HUDEP-2 (cell line): ENCODE measurements around the gene ASCC1.

ENCODE experiments used
- DNase-seq, 76 experiments: peaks; one replicate each; lab custom pipeline; 2025; ENCODE audit not compliant: unreplicated experiment in 76 of 76; lab: John Stamatoyannopoulos, UW

The ASCC1 gene

DNA sequence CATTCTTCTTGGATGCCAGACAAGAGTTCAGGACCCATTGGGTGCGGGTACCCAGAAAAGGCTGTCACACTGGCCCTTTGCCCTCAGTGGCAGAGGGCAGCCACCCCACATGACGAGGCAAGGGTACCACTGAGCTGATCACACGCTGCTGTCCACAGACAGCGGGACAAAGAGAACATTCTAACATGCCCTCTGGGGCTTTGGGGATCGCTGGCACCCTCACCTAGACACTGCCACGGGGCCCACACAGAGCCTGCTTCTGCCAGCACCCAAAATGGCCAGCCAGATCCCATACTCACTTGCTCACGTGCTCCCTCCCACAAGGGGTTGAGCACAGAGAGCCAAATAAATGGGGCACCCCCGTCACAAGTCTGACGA is 111.0 kb downstream of the ASCC1 start:
- no peak for DNase-seq

DNA sequence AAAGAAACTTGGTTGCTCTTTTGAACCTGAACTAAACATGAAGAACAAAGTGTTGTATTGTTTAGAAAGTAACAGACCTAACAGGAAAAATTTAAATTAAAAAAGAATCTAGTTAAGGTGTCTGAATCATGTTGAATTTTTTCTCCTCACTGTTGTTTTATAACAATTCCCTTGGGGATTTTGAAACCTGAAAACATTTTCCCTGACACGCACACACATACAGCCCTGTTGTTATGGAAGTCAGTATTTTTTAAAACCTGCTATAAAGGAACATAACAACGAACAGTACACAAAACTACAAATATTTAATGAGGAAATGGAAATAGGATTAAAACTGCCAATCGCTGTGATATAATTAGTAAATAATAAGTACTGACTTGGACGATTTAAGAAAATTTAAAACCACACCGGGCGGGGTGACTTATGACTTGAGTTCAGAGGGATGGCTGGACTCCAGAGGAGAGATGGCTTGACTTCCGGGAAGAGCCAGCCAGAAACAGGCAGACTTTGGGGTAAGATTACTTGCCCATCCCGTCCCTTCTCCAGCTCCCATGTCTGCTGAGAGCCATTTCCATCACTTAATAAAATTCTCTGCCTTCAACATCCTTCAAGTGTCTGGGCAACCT is 111.5 kb downstream of the ASCC1 start:
- no peak for DNase-seq

DNA sequence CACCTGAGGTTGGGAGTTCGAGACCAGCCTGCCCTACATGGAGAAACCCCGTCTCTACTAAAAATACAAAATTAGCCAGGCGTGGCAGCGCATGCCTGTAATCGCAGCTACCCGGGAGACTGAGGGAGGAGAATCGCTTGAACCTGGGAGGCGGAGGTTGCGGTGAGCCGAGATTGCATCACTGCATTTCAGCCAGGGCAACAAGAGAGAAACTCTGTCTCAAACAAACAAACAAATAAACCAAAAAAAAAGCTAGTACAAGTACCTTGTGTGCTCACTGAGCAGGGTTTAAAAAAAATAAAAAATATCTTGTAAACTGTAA is 116.5 kb downstream of the ASCC1 start:
- DNase-seq: no peak

DNA sequence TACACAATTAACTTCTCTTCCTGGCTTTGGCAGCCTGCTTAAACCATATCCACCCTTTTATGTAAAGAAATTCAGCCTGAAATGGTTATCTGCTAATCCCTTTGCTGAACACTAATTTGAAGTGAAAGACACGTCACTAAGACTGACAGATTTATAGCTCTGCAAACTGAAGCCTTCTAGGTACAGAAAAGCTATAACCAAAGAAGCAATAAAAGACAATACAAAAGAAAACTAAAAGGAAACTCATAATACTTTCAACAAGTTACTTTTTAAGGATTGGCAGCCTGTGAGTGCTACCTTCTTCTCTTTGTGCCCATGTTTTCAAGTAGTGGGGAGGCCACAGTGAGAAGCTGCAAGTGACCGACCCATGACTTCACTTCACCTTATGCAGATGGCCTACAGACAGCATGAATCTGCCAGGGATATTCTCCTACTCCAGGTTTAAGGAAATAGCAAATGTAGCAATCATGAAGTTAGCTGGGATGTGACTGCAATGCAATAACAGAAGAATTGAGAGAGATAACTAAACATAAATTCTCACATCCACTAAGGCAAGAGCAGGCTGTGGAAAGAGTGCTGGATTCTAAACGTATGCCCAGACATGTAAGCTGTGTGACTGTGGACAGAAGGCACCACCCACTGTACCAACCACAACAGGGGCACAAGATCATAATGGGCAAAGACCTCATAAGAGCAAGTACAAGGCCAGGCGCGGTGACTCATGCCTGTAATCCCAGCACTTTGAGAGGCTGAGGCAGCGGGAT is 117.1 kb downstream of the ASCC1 start:
- DNase-seq: no peak

DNA sequence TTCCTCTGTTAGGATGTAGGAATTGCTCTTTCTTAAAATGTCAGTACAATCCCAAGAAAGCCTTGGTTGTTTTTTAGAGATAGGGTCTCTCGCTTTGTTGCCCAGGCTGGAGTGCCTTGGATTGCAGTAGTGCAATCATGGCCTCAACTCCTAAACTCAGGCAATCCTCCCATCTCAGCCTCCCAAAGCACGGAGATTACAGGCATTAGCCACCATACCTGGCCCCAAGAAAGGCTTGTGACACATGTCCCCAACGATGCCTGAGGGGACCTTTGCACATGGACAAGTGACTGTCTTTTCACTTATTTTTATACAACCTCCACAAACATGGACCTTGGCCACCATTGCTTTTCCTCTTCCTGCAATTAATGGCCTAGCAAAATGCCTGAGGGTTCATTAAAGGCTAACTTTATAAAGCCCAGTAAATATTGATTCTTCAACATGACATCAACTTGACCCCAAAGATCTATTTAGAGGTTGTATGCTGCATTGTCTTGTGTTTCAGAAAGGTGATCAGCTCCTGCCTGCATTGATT is 117.7 kb downstream of the ASCC1 start:
- no peak for DNase-seq

DNA sequence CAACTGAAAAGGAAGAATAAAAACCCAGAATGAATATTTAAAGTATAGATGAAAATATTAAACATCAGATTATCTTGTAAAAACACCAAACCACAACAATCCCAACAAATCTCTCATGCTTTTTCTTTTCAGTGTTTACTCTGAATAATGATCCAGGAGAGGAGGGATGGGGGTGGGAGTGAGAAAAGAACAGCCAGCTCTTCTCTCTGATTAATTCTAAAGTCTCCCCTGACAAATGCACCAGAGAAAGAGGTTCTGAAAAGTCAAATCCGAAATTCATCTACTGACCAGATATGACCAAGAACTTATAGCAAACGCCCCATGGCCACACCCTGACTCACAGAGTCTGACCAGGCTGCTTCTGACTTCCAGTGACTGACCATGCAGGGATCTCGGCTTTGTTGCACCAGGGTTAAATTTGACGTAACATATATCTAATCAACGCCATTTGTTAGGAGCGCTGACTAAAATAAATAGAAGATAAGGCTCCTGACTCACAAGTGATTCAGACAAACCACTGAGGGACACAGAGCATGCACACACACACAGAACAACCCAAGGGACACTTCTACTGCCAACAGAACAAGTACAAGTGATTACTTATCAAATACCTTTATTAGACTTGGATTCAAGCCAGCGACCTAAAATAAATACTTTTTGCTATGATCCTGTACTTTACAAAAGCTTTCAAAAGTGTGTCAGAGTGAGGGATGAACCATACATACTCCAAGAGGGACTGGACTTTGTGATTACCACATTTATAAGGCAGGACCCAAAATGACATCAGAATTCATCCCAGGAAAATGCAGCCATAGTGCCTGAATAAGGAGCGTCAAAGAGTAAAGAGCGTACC is 118.4 kb downstream of the ASCC1 start:
- peak in 16 of 76 experiments; percentile 3 to 51 (median 22) for DNase-seq

DNA sequence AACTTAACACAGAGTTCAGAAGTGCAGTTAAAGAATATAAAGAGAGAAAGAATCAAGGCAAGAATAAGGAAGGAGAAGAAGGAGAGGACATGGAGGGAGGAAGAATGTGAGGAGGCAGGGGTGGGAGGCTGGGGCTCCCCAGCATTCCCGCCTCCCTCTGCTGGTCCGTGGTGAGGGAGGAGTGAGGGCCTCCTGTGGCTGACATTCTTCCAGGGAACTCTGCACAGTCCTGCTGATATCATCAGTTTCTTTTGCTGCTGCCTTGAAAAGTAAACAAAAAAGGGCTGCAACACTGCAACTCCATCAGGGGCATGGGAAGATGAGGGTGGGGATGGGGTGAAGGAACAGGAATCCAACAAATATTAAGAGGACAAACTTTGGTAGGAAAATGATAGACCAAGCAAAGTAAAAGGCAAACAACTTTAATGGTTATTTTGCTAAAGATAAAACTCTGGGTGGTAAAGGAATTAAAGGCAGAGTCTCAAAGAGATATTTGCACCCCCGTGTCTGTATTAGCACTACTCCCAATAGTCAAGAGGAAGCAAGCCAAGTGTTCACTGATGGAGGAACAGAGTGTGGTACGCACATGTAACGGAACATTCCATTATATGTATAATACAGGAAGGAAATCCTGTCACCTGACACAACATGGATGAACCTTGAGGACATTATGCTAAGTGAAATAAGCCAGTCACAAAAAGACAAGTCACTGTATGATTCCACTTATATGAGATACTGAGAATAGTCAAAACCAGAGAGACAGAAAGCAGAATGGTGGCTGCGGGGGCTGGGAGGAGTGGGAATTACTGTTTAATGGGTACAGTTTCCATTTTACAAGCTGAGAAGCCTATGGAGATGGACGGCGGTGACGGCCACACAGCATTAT is 119.7 kb downstream of the ASCC1 start:
- no peak for DNase-seq

DNA sequence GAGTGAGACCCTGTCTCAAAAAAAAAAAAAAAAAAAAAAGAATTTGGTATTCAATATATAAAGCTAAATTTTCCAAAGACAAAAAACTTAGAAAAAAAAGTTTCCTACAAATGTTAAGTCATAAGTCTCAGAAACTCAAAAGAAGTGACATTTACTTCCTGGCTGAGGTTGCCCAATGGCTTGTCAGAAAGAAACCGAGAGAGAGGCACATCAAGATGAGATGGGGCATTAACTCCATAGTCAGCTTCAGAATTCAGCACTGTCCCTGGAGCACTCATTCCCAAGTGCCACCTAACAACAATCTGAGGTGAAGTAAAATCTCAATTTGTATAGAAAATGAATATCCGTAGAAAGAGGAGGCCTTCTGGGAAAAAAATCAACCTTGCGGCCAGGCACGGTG is 120.9 kb downstream of the ASCC1 start:
- no peak for DNase-seq

DNA sequence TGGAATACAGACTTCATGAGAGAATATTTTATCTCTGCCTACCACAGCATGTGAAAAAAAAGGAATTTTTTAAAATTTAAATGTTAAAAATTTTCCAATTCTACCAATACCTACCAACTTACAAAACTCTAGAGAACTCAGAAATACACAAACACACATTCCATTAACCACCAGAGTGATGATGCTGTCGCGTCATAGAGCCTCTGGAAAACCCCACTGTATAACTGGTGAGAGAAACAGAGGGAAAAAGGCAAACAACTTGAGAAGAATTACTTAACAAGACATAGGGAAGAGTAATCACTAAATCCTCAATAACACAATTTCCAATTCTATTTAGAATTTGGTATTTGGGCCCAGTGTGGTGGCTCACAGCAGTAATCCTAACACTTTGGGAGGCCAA is 121.5 kb downstream of the ASCC1 start:
- no peak for DNase-seq

DNA sequence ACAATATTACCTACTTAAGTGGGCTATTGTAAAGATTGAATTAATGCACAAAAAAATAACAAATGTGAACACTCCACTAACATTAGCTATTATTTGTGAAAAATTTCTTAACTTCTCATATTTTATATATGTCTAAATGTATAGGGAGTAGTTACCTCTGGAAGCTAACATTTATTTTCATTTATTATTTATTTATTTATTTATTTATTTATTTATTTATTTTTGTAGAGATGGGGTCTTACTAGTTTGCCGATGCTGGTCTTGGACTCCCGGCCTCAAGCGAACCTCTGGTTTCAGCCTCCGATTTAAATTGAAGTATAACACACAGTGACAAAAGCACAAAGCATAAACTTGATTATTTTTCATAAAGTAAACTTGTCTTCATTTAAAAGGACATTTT is 122.6 kb downstream of the ASCC1 start:
- no peak for DNase-seq

DNA sequence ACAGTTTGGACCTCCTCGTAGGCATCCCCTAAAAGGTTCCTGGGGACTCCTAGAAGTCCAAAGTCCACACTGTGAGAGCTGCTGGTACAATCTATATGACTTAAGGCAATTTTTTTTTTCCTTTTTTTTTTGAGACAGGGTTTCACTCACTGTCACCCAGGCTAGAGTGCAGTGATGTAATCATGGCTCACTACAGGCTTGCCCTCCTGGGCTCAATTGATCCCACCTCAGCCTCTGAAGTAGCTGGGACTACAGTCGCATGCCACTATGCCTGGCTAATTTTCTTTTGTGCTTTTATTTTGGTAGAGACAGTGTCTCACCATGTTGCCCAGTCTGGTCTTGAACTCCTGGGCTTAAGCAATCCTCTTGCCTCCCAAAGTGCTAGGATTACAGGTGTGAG is 123.1 kb downstream of the ASCC1 start:
- no peak for DNase-seq

DNA sequence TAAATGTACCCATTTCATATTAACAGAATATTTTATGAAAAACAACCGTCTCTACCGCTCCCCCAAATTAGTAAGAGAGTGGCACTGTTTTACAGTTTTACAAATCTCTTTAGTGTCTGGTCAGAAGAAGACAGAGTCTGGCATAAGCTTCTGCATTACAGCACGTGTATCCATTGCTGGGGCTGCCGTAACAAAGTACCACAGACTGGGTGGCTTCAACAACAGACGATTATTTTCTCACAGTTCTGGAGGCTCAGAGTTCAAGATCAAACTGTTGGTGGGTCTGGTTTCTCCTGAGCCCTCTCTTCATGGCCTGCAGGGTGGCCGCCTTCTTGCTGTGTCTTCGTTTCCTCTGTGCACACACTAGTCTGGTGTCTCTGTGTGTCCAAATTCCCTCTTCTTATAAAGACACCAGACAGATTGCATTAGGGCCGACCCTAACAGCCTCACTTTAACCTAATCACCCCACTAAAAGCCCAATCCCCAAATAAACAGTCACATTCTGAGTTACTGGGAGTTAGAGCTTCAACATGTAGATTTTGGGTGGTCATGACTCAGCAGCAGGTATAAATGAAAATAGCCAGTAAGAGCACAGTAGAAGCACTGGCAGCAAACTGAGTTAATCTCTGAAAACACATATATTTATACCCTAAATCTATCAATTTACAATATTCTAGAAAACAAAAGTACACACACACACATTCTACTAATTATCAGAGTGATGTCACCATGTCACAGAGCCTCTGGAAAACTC is 123.7 kb downstream of the ASCC1 start:
- no peak for DNase-seq

DNA sequence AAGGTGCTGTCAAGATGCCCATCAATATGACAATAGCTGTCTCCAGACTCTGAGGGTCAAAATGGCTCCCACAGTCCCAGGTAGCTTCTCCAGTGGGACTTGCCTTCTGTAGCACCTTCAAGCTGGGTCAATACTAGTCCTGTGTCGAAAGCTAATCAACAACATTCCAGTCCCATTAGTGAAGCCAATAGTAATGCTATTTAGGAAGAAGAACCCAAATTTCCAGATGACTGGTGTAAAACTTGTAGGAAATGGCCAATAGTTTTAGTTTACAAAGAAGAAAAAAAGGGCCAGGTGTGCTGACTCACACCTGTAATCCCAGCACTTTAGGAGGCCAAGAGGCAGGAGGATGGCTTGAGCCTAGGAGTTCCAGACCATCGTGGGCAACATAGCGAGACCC is 125.8 kb downstream of the ASCC1 start:
- no peak for DNase-seq

DNA sequence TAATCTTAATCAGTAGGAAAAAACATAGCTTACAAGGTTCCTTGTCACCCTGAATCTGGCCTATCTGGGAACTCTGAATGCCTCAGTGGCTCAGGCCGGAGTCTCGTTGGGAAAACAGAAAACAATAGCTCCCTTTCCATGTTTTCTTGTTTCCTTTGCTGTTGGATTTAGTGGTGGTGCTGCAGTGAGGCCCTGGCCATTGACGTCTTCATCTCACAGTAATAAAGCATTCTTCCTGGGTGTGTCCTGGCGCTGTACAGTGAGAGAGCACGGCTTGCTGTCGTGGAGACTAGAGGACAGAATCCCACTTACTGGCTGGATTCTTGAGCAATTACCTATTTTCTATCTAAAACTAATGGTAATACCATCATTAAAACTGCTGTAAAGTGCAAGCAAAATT is 126.5 kb downstream of the ASCC1 start:
- DNase-seq: no peak

DNA sequence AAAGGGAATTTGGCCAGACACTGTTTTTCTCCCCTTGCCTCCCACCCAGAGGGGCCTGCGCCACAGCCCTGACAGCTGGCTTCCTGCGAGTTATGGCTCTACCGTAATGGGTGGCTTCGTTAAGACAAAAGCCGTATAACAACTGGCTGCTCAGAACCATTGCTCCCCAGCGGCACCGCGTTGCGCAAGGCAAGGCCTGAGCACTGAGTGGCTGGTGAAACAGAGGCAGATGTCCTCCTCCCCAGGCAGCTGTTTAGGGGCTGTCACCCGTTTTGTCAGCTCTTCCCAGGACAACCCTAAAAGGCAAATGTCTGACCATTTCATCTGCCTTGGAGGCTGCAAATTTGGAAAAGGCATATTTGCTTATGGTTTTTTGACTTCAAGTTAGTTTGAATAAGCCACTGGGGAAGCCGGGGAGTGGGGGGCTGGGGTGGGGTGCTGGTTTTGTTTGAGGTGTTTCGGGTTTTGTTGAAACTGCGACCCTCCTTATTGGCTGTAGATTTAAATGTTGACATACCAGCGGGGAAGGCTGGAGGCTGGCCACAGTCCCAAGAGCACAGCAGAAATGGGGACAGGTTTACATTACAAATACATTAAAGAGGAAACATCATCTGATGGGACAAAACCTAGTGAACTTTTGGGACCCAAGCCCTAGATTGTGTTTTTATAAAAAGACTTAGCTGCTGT is 127.0 kb downstream of the ASCC1 start:
- DNase-seq: no peak

DNA sequence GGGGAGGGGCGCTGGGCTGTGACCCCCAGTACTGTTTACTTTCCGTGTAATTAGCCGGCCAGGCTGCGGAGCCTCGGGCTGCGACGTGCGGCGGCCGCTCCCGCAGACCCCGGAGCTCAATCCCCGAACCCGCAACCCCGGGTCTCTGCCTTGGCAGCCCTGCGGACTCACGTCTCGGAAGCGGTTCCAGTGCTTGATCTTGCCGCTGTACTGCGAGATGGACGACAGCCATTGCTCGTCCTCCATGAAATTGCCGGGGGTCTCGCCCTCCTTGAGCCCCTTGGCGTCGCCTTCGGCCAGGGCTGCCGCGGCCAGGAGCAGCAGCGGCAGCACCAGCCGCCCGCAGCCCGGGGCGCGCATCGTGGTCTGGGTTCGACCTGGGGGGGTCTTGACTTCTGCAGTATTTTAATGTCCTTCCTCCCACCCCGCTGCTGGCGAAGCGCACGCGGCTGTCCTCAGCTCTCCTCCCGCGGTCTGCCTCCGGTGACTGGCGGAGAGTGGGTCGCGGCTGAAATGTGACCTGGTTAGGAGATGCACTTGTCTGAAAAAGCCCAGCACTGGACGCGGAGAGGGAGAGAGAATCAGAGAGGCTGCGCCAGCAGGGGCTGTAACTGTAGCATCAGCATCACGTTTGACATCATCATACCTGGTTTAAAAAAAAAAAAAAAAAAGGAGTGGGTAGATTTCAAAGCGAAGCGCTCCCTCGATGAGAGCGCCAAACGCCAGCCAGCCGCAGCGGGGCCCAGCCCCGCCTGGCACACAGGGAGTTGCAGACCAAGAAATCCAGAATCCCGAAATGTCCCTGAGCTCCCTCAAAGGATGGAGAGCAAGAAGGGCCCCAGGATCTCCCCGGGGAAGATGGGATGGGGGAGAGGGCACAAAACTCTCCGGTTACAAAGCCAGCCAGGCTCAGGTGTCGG is 127.8 kb downstream of the ASCC1 start, which contains the start of gene SPOCK2:
Gene SPOCK2 (minus strand): TSS at position 583 of the 920 bp plus-strand sequence. CDS start 223 bp downstream, at position 360.
- no peak for DNase-seq

DNA sequence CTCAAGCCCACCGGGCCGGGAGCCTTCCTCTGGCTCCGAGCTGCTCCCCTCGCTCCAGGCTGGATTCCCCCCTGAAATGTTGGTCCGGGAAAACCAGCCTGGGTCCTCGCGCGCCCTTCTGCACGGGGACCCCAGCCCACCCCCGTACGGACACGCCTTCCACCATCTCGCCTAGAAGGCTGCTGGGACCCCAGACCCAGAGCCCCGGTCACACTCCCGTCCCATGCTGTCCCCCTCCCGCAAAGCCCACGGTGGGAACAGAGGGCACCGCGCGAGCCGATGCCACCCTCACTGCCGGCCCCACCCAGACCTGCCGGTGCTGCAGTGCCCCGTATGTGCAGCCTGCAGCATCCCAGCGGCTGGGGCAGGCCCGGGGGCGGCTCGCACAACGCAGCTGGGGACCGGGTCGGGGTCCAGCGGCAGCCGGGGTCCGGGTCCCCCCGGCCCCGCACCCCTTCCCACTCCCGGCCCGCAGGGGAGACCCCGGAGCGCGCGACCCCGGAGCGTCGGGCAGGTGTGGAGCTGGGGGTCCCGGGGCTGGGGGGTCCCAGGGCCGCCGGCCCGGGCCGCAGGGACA is 128.6 kb downstream of the ASCC1 start:
- no peak for DNase-seq
